ENCODE results near the gene CREBZF.

GRCh38 chr11:85656777-85657176 lies 8.2 kb downstream of the CREBZF start:
- TF ChIP-seq CTCF (IDR thresholded peaks at IDR 0.05) (no peak), POLR2A (IDR thresholded peaks at IDR 0.05) (no peak)
